WTC11 (cell line): ENCODE data around the gene TYMS. TPM values are rescaled to one million over a fixed set of nuclear protein-coding genes. Genes with fewer than 3 reads are reported as not detected.
A peak's percentile ranks its signal among the peaks of the same experiment; 100 is the strongest.

Experiments
- ATAC-seq: fragments of 200-7000 bp; cut with Tn5 transposase; 2 replicates; pipeline ENCODE4 v1.10.0; 2021; ENCODE audit warnings: mild to moderate bottlenecking, moderate library complexity
- CTCF ChIA-PET: fragments of 300-600 bp; sonication (Branson Sonifier 250); formaldehyde crosslinking; loops from one replicate; lab custom pipeline; 2021; ENCODE audit warnings: antibody characterized with exemption; lab: Charles Lee
- POLR2A ChIA-PET: fragments of 350-600 bp; sonication (Branson Sonifier 250); formaldehyde crosslinking; loops from one replicate; lab custom pipeline; 2021; ENCODE audit warnings: antibody characterized with exemption; lab: Charles Lee
- DNase-seq: peaks from one replicate; pipeline ENCODE4 v3.0.0; 2021; ENCODE audit warnings: low spot score
- H3K27ac Mint-ChIP-seq: 2 replicates; pipeline ENCODE4 v1.8.0; 2021; ENCODE audit warnings: mixed read lengths
- H3K27me3 Mint-ChIP-seq: 2 replicates; pipeline ENCODE4 v1.8.0; 2021; ENCODE audit warnings: low read depth, mild to moderate bottlenecking, moderate library complexity, mixed read lengths
- H3K36me3 Mint-ChIP-seq: 2 replicates; pipeline ENCODE4 v1.8.0; 2021; ENCODE audit warnings: mixed read lengths
- H3K4me1 Mint-ChIP-seq: 2 replicates; pipeline ENCODE4 v1.8.0; 2022; ENCODE audit warnings: mixed read lengths
- H3K4me3 Mint-ChIP-seq: 2 replicates; pipeline ENCODE4 v1.8.0; 2021; ENCODE audit warnings: mild to moderate bottlenecking, moderate library complexity, mixed read lengths
- H3K9me3 Mint-ChIP-seq: 2 replicates; pipeline ENCODE4 v1.8.0; 2021; ENCODE audit warnings: mixed read lengths
- CREB1 ChIP-seq: sonication (generic); formaldehyde crosslinking; IDR thresholded peaks from 2 replicates; pipeline ENCODE4 v1.8.0; 2023; ENCODE audit warnings: mild to moderate bottlenecking, missing genetic modification reagents
- FOXP1 ChIP-seq: sonication (generic); formaldehyde crosslinking; IDR thresholded peaks from 2 replicates; pipeline ENCODE4 v1.8.0; 2022; ENCODE audit warnings: missing genetic modification reagents, mild to moderate bottlenecking, moderate library complexity, borderline replicate concordance
- GABPB1 ChIP-seq: sonication (generic); formaldehyde crosslinking; IDR thresholded peaks from 2 replicates; pipeline ENCODE4 v1.8.1; 2023; ENCODE audit warnings: mild to moderate bottlenecking, missing genetic modification reagents
- IRF2 ChIP-seq: sonication (generic); formaldehyde crosslinking; IDR thresholded peaks from 2 replicates; pipeline ENCODE4 v1.8.0; 2022; ENCODE audit warnings: low read depth, missing genetic modification reagents, borderline replicate concordance
- NR2C2 ChIP-seq: sonication (generic); formaldehyde crosslinking; IDR thresholded peaks from 2 replicates; pipeline ENCODE4 v1.8.0; 2022; ENCODE audit warnings: mild to moderate bottlenecking, missing genetic modification reagents
- TP53 ChIP-seq: sonication (generic); formaldehyde crosslinking; IDR thresholded peaks from 2 replicates; pipeline ENCODE4 v1.8.1; 2023; ENCODE audit warnings: mild to moderate bottlenecking, missing genetic modification reagents
- ZBTB21 ChIP-seq: sonication (generic); formaldehyde crosslinking; IDR thresholded peaks from 2 replicates; pipeline ENCODE4 v1.8.1; 2023; ENCODE audit warnings: mild to moderate bottlenecking, missing genetic modification reagents, borderline replicate concordance
- total RNA-seq: library from RNA; stranded (reverse); gene quantifications from 3 replicates; pipeline ENCODE4 v1.2.3, GENCODE V29; 2021
- TF ChIP-seq, protein P1 (sequence below): fragments of 250-450 bp; sonication (Bioruptor Pico); IDR thresholded peaks from 2 replicates; pipeline ENCODE4 v1.9.0; 2021; ENCODE audit warnings: moderate library complexity, mild to moderate bottlenecking, inconsistent platforms, borderline replicate concordance
- TF ChIP-seq, protein P2 (sequence below): sonication (generic); formaldehyde crosslinking; conservative IDR thresholded peaks from 2 replicates; pipeline ENCODE4 v1.8.1; 2022; ENCODE audit warnings: mild to moderate bottlenecking, missing genetic modification reagents
- TF ChIP-seq, protein P3 (sequence below): sonication (generic); formaldehyde crosslinking; IDR thresholded peaks from 2 replicates; pipeline ENCODE4 v1.8.1; 2023; ENCODE audit warnings: mild to moderate bottlenecking, missing genetic modification reagents
- TF ChIP-seq, protein P4 (sequence below): sonication (generic); formaldehyde crosslinking; IDR thresholded peaks from 2 replicates; pipeline ENCODE4 v1.8.0; 2022; ENCODE audit warnings: missing genetic modification reagents
- TF ChIP-seq, protein P5 (sequence below): sonication (generic); formaldehyde crosslinking; IDR thresholded peaks from 2 replicates; pipeline ENCODE4 v1.8.1; 2022; ENCODE audit warnings: mild to moderate bottlenecking, moderate library complexity, missing genetic modification reagents
- TF ChIP-seq, protein P6 (sequence below): sonication (generic); formaldehyde crosslinking; IDR thresholded peaks from 2 replicates; pipeline ENCODE4 v1.8.0; 2023; ENCODE audit warnings: mild to moderate bottlenecking, missing genetic modification reagents
- TF ChIP-seq, protein P7 (sequence below): sonication (generic); formaldehyde crosslinking; IDR thresholded peaks from 2 replicates; pipeline ENCODE4 v1.8.1; 2023; ENCODE audit warnings: mild to moderate bottlenecking, missing genetic modification reagents, borderline replicate concordance

The TYMS gene
- total RNA-seq, 1 experiment from 2014 or later = 86.4 TPM

DNA sequence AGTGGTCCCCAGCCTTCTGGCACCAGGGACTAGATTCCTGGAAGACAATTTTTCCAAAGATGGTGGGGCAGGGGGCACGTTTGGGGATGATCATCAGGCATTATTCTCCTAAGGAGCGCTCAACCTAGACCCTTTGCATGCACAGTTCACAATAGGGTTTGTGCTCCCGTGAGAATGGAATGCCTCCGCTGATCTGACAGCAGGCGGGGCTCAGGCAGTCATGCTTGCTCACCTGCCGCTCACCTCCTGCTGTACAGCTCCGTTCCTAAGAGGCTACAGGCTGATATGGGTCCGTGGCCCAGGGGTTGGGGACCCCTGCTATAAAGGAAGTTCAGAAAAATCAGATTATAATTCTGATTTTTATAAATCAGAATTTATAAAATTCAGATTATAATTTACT is 22.3 kb upstream of the TYMS start:
- POLR2A ChIA-PET = interaction anchor here (1.2 kb wide), 1 partner anchor 23 kb away, joined by 7 read pairs; the partner anchor contains the start of gene TYMS
- peaks cover 34% of the 10 kb centered on the region for H3K4me1 Mint-ChIP-seq
- no peaks in the 10 kb centered on the region for H3K27me3 Mint-ChIP-seq
- peaks cover 9% of the 10 kb centered on the region for H3K9me3 Mint-ChIP-seq
- CTCF ChIA-PET = interaction anchor here (1.0 to 1.5 kb wide), 5 partner anchors 9 to 38 kb away, joined by 3 to 7 read pairs (median 3); partner anchors contain the start of gene CLUL1
- H3K27ac Mint-ChIP-seq = peak overlapping the region; percentile 77
- peak; percentile 42 for DNase-seq
- H3K4me3 Mint-ChIP-seq = peak overlapping the region; percentile 54
- TF ChIP-seq IRF2 (no peak), CREB1 (CRISPR knock-in tag) (no peak), TP53 (CRISPR knock-in tag) (no peak), FOXP1 (no peak), GABPB1 (CRISPR knock-in tag) (no peak)
- TF ChIP-seq, protein P1, sequence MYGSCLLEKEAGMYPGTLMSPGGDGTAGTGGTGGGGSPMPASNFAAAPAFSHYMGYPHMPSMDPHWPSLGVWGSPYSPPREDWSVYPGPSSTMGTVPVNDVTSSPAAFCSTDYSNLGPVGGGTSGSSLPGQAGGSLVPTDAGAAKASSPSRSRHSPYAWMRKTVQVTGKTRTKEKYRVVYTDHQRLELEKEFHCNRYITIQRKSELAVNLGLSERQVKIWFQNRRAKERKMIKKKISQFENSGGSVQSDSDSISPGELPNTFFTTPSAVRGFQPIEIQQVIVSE (CRISPR knock-in tag) = no peak
- TF ChIP-seq, protein P2, sequence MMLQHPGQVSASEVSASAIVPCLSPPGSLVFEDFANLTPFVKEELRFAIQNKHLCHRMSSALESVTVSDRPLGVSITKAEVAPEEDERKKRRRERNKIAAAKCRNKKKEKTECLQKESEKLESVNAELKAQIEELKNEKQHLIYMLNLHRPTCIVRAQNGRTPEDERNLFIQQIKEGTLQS = no peak
- TF ChIP-seq, protein P3, sequence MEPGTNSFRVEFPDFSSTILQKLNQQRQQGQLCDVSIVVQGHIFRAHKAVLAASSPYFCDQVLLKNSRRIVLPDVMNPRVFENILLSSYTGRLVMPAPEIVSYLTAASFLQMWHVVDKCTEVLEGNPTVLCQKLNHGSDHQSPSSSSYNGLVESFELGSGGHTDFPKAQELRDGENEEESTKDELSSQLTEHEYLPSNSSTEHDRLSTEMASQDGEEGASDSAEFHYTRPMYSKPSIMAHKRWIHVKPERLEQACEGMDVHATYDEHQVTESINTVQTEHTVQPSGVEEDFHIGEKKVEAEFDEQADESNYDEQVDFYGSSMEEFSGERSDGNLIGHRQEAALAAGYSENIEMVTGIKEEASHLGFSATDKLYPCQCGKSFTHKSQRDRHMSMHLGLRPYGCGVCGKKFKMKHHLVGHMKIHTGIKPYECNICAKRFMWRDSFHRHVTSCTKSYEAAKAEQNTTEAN = no peak
- TF ChIP-seq, protein P4, sequence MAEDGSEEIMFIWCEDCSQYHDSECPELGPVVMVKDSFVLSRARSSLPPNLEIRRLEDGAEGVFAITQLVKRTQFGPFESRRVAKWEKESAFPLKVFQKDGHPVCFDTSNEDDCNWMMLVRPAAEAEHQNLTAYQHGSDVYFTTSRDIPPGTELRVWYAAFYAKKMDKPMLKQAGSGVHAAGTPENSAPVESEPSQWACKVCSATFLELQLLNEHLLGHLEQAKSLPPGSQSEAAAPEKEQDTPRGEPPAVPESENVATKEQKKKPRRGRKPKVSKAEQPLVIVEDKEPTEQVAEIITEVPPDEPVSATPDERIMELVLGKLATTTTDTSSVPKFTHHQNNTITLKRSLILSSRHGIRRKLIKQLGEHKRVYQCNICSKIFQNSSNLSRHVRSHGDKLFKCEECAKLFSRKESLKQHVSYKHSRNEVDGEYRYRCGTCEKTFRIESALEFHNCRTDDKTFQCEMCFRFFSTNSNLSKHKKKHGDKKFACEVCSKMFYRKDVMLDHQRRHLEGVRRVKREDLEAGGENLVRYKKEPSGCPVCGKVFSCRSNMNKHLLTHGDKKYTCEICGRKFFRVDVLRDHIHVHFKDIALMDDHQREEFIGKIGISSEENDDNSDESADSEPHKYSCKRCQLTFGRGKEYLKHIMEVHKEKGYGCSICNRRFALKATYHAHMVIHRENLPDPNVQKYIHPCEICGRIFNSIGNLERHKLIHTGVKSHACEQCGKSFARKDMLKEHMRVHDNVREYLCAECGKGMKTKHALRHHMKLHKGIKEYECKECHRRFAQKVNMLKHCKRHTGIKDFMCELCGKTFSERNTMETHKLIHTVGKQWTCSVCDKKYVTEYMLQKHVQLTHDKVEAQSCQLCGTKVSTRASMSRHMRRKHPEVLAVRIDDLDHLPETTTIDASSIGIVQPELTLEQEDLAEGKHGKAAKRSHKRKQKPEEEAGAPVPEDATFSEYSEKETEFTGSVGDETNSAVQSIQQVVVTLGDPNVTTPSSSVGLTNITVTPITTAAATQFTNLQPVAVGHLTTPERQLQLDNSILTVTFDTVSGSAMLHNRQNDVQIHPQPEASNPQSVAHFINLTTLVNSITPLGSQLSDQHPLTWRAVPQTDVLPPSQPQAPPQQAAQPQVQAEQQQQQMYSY (CRISPR knock-in tag) = no peak
- H3K36me3 Mint-ChIP-seq = no peaks in the 10 kb centered on the region; the same call in 1 of the 2 replicates
- ATAC-seq = peak; percentile 83

DNA sequence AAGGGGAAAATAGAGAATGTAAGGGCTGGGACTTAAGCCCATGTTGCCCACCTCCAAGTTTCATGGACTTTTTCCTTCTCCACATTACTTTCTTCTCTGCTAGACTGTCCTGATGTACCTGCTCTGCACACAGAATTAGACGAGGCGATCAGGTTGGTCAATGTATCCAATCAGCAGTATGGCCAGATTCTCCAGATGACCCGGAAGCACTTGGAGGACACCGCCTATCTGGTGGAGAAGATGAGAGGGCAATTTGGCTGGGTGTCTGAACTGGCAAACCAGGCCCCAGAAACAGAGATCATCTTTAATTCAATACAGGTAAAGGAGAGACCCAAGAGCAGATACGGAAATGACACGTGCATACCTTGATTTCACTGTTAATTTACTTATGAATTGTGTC is 16.2 kb upstream of the TYMS start:
- Mint-ChIP-seq H3K4me1 (peaks cover 20% of the 10 kb centered on the region), H3K36me3 (no peaks in the 10 kb centered on the region), H3K27ac (no peak overlapping the region), H3K4me3 (no peak overlapping the region), H3K9me3 (0 out of 2 replicates have a peak, but pooled peaks cover 6% of the 10 kb centered on the region), H3K27me3 (no peaks in the 10 kb centered on the region)
- CTCF ChIA-PET = interaction anchor here (1.2 to 3.6 kb wide), 3 partner anchors 17 to 373 kb away, joined by 3 to 14 read pairs (median 9); partner anchors contain the start of genes ENOSF1 and THOC1
- no peak for ATAC-seq
- TF ChIP-seq ZBTB21 = no peak
- TF ChIP-seq, protein P5, sequence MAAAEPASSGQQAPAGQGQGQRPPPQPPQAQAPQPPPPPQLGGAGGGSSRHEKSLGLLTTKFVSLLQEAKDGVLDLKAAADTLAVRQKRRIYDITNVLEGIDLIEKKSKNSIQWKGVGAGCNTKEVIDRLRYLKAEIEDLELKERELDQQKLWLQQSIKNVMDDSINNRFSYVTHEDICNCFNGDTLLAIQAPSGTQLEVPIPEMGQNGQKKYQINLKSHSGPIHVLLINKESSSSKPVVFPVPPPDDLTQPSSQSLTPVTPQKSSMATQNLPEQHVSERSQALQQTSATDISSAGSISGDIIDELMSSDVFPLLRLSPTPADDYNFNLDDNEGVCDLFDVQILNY (CRISPR knock-in tag) = no peak
- TF ChIP-seq GABPB1 (CRISPR knock-in tag) = no peak
- no peak for TF ChIP-seq NR2C2 (CRISPR knock-in tag)
- TF ChIP-seq, protein P6, sequence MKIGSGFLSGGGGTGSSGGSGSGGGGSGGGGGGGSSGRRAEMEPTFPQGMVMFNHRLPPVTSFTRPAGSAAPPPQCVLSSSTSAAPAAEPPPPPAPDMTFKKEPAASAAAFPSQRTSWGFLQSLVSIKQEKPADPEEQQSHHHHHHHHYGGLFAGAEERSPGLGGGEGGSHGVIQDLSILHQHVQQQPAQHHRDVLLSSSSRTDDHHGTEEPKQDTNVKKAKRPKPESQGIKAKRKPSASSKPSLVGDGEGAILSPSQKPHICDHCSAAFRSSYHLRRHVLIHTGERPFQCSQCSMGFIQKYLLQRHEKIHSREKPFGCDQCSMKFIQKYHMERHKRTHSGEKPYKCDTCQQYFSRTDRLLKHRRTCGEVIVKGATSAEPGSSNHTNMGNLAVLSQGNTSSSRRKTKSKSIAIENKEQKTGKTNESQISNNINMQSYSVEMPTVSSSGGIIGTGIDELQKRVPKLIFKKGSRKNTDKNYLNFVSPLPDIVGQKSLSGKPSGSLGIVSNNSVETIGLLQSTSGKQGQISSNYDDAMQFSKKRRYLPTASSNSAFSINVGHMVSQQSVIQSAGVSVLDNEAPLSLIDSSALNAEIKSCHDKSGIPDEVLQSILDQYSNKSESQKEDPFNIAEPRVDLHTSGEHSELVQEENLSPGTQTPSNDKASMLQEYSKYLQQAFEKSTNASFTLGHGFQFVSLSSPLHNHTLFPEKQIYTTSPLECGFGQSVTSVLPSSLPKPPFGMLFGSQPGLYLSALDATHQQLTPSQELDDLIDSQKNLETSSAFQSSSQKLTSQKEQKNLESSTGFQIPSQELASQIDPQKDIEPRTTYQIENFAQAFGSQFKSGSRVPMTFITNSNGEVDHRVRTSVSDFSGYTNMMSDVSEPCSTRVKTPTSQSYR (CRISPR knock-in tag) = no peak
- TF ChIP-seq, protein P7, sequence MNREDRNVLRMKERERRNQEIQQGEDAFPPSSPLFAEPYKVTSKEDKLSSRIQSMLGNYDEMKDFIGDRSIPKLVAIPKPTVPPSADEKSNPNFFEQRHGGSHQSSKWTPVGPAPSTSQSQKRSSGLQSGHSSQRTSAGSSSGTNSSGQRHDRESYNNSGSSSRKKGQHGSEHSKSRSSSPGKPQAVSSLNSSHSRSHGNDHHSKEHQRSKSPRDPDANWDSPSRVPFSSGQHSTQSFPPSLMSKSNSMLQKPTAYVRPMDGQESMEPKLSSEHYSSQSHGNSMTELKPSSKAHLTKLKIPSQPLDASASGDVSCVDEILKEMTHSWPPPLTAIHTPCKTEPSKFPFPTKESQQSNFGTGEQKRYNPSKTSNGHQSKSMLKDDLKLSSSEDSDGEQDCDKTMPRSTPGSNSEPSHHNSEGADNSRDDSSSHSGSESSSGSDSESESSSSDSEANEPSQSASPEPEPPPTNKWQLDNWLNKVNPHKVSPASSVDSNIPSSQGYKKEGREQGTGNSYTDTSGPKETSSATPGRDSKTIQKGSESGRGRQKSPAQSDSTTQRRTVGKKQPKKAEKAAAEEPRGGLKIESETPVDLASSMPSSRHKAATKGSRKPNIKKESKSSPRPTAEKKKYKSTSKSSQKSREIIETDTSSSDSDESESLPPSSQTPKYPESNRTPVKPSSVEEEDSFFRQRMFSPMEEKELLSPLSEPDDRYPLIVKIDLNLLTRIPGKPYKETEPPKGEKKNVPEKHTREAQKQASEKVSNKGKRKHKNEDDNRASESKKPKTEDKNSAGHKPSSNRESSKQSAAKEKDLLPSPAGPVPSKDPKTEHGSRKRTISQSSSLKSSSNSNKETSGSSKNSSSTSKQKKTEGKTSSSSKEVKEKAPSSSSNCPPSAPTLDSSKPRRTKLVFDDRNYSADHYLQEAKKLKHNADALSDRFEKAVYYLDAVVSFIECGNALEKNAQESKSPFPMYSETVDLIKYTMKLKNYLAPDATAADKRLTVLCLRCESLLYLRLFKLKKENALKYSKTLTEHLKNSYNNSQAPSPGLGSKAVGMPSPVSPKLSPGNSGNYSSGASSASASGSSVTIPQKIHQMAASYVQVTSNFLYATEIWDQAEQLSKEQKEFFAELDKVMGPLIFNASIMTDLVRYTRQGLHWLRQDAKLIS = no peak
- POLR2A ChIA-PET = interaction anchor here (1.4 kb wide), 1 partner anchor 16 kb away, joined by 4 read pairs; the partner anchor contains the start of gene TYMS
- no peak for DNase-seq
